Measurements from ENCODE around the gene HYOU1.
A peak's percentile ranks its signal among the peaks of the same experiment; 100 is the strongest.
"Not testable (repeated sequence)": the region's sequence is repeated elsewhere in the genome, so short reads cannot be mapped to it uniquely, and the experiment has no call there.

HYOU1 gene, protein sequence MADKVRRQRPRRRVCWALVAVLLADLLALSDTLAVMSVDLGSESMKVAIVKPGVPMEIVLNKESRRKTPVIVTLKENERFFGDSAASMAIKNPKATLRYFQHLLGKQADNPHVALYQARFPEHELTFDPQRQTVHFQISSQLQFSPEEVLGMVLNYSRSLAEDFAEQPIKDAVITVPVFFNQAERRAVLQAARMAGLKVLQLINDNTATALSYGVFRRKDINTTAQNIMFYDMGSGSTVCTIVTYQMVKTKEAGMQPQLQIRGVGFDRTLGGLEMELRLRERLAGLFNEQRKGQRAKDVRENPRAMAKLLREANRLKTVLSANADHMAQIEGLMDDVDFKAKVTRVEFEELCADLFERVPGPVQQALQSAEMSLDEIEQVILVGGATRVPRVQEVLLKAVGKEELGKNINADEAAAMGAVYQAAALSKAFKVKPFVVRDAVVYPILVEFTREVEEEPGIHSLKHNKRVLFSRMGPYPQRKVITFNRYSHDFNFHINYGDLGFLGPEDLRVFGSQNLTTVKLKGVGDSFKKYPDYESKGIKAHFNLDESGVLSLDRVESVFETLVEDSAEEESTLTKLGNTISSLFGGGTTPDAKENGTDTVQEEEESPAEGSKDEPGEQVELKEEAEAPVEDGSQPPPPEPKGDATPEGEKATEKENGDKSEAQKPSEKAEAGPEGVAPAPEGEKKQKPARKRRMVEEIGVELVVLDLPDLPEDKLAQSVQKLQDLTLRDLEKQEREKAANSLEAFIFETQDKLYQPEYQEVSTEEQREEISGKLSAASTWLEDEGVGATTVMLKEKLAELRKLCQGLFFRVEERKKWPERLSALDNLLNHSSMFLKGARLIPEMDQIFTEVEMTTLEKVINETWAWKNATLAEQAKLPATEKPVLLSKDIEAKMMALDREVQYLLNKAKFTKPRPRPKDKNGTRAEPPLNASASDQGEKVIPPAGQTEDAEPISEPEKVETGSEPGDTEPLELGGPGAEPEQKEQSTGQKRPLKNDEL

DNA sequence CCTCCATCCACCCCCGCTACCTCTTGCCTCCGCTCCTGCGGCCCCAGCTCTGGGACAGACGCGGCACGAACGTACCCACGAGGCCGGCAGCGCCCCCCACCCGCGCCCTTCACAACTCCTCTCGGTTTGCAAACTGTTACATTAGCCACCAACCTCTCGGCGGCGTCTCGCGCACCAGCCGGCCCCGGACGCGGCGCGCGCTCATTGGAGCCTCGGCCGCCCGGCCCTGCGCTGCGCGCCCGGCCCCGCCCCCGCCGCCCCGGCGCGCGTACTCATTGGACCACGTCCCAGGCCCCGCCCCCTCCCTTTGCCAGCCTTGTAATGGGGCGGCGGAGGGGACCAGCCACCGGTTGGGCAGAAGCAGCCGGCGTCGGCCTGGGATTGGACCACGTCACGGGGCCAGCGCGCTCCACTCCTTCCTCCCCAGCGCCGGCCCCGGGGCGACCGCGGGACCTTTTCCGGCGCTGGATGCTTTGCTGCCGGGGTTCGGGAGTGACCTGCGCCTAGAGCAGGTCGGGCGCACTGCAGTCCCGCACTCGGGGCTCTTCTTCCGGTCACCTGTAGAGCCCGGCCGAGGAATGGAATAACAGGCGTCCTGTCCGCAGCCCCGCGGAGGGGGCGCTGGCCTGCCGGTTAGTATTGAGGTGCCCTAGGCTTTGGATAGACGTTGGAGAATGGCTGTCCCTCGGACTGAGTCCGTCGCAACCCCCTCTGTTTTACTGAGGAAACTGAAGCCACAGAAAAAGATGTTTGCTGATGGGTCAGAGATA lies at the start of gene HYOU1:
TSS of gene HYOU1 (minus strand) at position 206 of the 770 bp plus-strand sequence. CDS start 1,045 bp downstream, outside the sequence.
- Mint-ChIP-seq H3K27me3 (no peaks in the 10 kb centered on the region), H3K36me3 (ENCODE audit: low read depth) (peaks cover 70% of the 10 kb centered on the region), H3K4me3 (peak within 1 kb of the TSS; percentile 94), H3K4me1 (ENCODE audit: low read depth) (peaks cover 50% of the 10 kb centered on the region), H3K9me3 (no peaks in the 10 kb centered on the region), H3K27ac (peak within 1 kb of the TSS; percentile 89)
- intact Hi-C loops (cut with micrococcal nuclease) = loop anchor here (1.0 to 2.0 kb wide), 4 partner anchors 10 to 60 kb away; partner anchors contain the start of genes HMBS and VPS11

DNA sequence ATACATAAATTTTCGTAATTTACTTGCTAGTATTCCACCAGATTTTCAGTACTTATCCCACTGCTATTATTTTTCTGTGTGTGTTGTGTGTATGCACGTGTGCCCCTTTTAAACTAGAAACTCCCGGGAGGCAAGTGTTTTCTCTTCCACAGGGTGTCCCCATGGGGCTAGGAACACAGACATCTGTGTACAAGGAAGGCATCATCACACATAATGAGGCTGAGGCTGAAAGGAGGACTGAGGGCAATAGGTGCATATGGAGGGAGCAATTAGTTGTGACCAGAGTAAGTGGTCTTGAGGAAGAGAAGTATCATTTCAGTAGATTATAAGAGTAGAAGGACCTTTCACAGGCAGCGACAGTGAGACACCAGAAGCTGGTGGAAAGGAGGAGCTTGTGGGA lies 46.8 kb upstream of the HYOU1 start:
- peaks cover 71% of the 10 kb centered on the region for H3K4me1 Mint-ChIP-seq (ENCODE audit: low read depth)
- intact Hi-C loops (cut with micrococcal nuclease) = loop anchor here (2.0 kb wide), 1 partner anchor 85 kb away; the partner anchor contains the start of genes RPS25 and TRAPPC4
- H3K27me3 Mint-ChIP-seq = no peaks in the 10 kb centered on the region
- H3K36me3 Mint-ChIP-seq (ENCODE audit: low read depth) = peaks cover 39% of the 10 kb centered on the region
- H3K9me3 Mint-ChIP-seq = no peaks in the 10 kb centered on the region
- H3K4me3 Mint-ChIP-seq = no peak overlapping the region
- peak overlapping the region; percentile 90 for H3K27ac Mint-ChIP-seq

DNA sequence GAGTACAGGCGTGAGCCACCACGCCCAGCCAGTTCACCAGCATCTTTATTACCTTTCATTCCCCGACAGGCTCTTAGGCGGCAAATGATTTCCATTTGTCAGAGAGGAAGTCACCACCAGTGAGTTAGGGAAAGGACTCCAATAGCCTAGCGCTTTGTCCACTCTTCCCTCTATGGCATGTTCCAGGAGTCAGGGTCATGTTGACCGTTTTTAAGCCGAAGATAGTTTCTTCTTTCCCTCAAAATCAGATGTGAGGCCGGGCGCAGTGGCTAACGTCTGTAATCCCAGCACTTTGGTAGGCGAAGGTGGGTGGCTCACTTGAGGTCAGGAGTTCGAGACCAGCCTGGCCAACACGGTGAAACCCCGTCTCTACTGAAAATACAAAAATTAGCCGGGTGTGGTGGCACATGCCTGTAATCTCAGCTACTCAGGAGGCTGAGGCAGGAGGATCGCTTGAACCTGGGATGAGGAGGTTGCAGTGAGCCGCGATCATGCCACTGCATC lies 46.2 kb upstream of the HYOU1 start:
- peaks cover 67% of the 10 kb centered on the region for H3K4me1 Mint-ChIP-seq (ENCODE audit: low read depth)
- H3K9me3 Mint-ChIP-seq = not testable (repeated sequence)
- peak overlapping the region; percentile 90 for H3K27ac Mint-ChIP-seq

DNA sequence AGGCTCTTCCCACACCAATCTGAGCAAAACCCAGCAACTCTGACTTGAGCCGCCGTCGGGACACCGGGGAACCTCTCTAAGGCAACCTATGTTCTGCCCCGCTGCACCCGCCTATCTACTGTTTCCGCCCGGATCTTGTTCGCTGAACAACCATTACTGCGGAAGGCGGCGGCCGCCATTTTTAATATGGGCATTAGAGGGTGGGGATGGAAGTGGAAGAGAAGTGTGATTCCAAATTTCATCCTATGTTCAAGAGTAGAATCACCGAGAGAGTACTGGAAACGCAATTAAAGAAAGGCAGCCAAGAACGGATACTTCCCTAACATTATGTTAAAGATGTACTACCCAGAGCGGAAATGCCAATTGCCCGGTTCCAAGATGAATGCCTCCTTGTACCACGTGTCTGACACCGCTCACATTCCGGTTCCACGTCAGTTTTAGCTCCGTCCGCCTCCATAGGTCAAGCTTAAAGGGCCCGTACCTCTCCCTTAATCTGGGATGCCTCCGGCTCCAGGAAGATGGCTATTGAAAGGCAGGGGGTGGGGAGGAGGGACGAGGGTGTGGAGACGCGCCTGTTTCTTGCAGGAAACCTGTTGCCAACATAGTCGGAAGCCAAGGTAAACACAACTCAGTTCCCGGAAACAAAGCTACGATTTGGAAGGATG lies 44.9 kb upstream of the HYOU1 start, which contains the start of gene DPAGT1:
TSS of gene DPAGT1 (minus strand) at position 95 of the 665 bp plus-strand sequence. CDS start 198 bp downstream, outside the sequence.
- peak within 1 kb of the TSS; percentile 94 for H3K4me3 Mint-ChIP-seq
- intact Hi-C loops (cut with micrococcal nuclease) = loop anchor here (2.0 kb wide), 1 partner anchor 83 kb away; the partner anchor contains the start of genes RPS25 and TRAPPC4
- peaks cover 64% of the 10 kb centered on the region for H3K4me1 Mint-ChIP-seq (ENCODE audit: low read depth)
- H3K9me3 Mint-ChIP-seq = no peaks in the 10 kb centered on the region
- peaks cover 42% of the 10 kb centered on the region for H3K36me3 Mint-ChIP-seq (ENCODE audit: low read depth)
- H3K27me3 Mint-ChIP-seq = no peaks in the 10 kb centered on the region
- peak within 1 kb of the TSS; percentile 90 for H3K27ac Mint-ChIP-seq

More for the DNA sequence above, 46.2 kb upstream of the HYOU1 start:
- peaks cover 39% of the 10 kb centered on the region for H3K36me3 Mint-ChIP-seq (ENCODE audit: low read depth)
- H3K4me3 Mint-ChIP-seq = peak overlapping the region; percentile 94
- intact Hi-C loops (cut with micrococcal nuclease) = loop anchor here (2.0 kb wide), 1 partner anchor 84 kb away; the partner anchor contains the start of genes RPS25 and TRAPPC4
- not testable (repeated sequence) for H3K27me3 Mint-ChIP-seq

DNA sequence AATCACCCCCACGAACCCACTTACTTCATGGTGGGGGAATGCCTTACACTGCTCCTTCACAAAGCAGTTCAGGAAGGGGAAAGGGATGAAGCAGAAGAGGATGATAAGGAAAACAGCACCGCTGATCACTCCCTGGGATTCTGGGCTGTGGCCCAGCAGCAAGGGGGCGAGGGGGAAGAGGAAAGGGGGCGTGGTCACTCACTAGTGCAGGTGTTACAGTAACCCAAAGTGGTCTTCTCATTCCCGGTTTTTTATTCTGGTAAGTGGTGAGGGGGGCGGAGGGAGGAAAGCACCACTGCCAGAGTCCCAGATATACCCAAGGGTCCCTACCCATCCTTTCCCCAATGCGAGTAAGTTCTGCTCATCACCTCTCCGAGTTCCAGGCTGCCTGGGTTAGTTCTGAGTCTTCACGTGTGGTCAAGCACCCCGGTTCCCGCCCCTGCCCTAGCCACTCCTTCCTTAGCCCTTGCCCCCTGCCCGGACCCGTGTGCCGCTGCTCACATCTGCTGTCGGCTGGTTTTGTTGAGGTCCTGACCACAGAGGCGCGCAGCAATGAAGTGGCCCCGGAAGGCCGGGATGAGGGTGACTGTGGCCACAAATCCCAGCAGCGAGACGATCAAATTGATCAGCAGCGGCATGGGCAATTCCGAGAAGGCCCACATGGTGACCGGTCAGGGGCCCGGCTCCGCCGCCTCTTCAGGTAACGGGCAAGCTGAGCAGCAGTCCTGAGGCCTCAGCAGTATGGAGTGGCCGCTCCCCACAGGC lies 44.2 kb upstream of the HYOU1 start:
- peak overlapping the region; percentile 90 for H3K27ac Mint-ChIP-seq
- no peaks in the 10 kb centered on the region for H3K9me3 Mint-ChIP-seq
- intact Hi-C loops (cut with micrococcal nuclease) = no loop called here
- H3K4me1 Mint-ChIP-seq (ENCODE audit: low read depth) = peaks cover 63% of the 10 kb centered on the region
- no peaks in the 10 kb centered on the region for H3K27me3 Mint-ChIP-seq
- H3K4me3 Mint-ChIP-seq = peak overlapping the region; percentile 94
- H3K36me3 Mint-ChIP-seq (ENCODE audit: low read depth) = peaks cover 45% of the 10 kb centered on the region

DNA sequence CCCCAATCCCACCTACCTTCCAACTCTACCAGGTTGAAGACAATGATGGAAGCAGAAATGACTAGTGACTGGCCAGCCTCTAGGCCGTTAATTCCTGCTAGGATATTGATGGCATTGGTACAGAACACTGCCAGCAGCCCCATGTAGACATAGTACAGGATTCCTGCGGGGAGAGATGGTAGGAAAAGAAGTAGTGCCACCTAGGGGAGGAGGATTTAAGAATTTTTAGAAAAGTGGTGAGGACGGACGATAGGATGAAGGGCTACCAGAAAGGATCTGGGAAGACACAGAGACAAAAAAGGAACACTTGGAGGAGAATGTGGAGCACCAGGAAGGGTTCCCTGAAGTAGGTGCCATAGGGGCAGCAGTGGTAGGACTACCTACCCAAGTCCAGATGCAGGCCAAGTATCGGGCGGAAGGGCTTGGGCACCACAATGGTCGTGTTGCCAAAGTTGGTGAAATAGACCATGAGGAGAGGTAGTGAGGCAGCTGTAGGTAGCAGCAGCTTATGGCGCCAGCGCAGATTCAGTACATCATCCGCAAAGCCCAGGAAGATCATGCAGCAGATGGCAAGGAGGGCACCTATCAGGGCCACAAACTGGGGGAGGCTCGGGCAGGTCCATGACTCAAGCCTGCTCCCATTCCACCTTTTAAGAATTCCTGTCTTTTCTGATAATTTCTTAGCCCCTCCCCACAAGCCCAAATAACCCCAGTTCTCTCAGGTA lies 43.4 kb upstream of the HYOU1 start:
- intact Hi-C loops (cut with micrococcal nuclease) = no loop called here
- H3K4me1 Mint-ChIP-seq (ENCODE audit: low read depth) = peaks cover 61% of the 10 kb centered on the region
- H3K27ac Mint-ChIP-seq = peak overlapping the region; percentile 90
- peaks cover 45% of the 10 kb centered on the region for H3K36me3 Mint-ChIP-seq (ENCODE audit: low read depth)
- H3K9me3 Mint-ChIP-seq = no peaks in the 10 kb centered on the region
- peak overlapping the region; percentile 94 for H3K4me3 Mint-ChIP-seq
- no peaks in the 10 kb centered on the region for H3K27me3 Mint-ChIP-seq

DNA sequence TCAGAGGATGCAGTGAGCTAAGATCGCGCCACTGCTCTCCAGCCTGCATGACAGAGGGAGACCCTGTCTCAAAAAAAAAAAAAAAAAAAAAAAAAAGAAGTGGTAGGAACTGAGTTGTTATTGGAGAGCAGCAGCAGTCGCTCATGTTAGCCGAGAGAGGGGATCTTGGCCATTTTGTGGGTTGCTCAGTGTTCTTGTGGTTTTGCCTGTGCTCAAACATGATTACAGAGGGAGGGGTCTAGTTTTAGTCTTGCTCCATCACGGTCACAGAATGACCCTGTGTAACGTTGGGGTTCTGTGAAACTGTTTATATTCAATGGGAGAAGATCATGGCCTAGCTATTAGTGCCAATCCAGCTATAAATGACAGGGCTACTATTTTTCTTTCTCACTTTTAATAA lies 42.7 kb upstream of the HYOU1 start:
- H3K36me3 Mint-ChIP-seq (ENCODE audit: low read depth) = peaks cover 52% of the 10 kb centered on the region
- intact Hi-C loops (cut with micrococcal nuclease) = no loop called here
- H3K4me1 Mint-ChIP-seq (ENCODE audit: low read depth) = peaks cover 54% of the 10 kb centered on the region
- no peak overlapping the region for H3K4me3 Mint-ChIP-seq
- no peaks in the 10 kb centered on the region for H3K27me3 Mint-ChIP-seq
- H3K27ac Mint-ChIP-seq = peak overlapping the region; percentile 37
- H3K9me3 Mint-ChIP-seq = no peaks in the 10 kb centered on the region

DNA sequence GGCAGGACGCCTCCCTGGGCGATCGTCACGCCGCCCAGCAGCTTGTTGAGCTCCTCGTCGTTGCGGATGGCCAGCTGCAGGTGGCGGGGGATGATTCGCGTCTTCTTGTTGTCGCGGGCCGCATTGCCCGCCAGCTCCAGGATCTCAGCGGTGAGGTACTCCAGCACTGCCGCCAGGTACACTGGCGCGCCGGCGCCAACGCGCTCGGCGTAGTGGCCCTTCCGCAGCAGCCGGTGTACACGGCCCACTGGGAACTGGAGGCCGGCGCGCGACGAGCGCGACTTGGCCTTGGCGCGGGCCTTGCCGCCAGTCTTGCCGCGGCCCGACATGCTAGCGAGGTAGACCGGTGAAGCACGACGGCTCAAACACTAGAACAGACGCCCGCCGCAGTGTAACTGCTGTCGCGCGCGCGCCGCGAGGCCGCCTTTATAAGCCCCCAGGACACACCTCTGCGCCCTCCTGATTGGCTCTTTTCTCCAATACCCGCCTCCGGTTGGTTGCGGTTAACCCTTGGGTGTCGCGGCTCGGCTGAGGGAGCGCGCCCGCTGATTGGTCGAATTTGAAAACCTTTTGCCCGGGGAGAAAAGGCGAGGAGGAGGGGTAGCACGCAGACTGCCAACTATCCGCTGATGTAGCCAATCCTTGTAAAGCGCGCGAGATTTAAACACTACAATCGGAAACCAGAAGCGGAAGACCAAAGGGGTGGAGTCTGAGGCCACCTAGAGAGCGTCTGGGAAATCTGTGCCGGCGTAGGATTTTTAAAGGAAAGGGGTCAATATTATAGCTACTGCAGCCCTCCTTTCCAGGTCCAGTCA lies 38.3 kb upstream of the HYOU1 start:
- no peaks in the 10 kb centered on the region for H3K9me3 Mint-ChIP-seq
- peaks cover 74% of the 10 kb centered on the region for H3K36me3 Mint-ChIP-seq (ENCODE audit: low read depth)
- peak overlapping the region; percentile 90 for H3K4me3 Mint-ChIP-seq
- intact Hi-C loops (cut with micrococcal nuclease) = loop anchor here (1.0 kb wide), 1 partner anchor 38 kb away; the partner anchor contains the start of gene HYOU1
- H3K27me3 Mint-ChIP-seq = no peaks in the 10 kb centered on the region
- H3K4me1 Mint-ChIP-seq (ENCODE audit: low read depth) = peaks cover 50% of the 10 kb centered on the region
- H3K27ac Mint-ChIP-seq = peak overlapping the region; percentile 90

DNA sequence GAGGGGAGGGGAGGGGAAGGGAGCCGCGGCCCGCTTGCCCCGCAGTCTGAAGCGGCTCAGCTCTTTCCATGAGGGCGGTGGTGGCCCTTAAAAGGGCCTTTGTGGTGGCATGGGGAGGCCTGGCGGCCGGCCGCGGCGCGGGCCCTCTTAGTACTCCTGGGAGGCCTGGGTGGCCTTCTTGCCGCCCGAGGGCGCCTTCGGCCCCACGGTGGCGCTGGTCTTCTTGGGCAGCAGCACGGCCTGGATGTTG lies 37.7 kb upstream of the HYOU1 start:
- Mint-ChIP-seq H3K27me3 (no peaks in the 10 kb centered on the region), H3K36me3 (ENCODE audit: low read depth) (peaks cover 69% of the 10 kb centered on the region), H3K4me1 (ENCODE audit: low read depth) (peaks cover 50% of the 10 kb centered on the region), H3K27ac (peak overlapping the region; percentile 90), H3K4me3 (peak overlapping the region; percentile 90), H3K9me3 (no peaks in the 10 kb centered on the region)
- intact Hi-C loops (cut with micrococcal nuclease) = loop anchor here (1.0 kb wide), 1 partner anchor 37 kb away; the partner anchor contains the start of gene HYOU1

DNA sequence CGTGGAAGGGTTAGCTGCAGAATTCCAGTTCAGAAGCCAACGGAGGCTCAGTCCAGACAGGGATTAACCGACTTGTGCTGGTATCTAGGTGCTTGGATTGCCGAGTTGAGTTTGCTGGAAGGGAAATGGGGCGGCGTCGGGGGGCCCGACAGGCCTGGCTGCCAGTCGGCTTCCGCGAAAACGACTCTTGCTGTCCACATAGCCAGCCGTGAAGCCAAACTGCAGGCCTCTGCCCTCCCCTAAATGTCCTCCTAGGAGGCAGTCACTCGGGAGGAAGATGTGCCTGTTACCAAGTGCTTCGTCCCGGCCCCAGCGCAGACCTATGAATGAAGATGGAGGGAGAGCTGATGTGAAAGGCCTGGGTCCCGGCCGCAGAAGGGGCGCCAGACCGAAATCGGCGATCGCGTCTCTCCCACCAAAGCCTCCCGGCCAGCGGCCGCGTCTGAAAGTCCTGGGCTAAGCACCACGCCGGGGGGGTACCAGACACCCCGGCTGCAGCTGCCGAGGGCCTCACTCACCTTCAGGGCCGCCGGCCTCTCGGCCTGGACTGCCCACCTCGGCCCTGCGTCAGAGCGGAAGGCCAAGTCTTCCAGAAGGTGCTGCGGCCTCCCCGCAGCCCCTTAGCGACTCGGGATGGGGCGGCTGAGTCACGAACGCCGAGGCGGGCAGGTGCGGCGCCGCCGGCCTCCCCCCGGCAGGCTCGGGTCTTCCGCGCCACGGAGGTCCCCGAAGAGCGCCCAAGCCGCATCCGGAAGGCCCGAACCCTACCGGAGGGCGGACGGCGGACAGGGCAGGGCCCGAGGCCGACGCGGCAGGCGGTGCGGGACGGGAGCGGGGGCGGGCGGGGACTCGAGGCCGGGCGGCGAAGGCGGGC lies 37.2 kb upstream of the HYOU1 start:
- no peaks in the 10 kb centered on the region for H3K27me3 Mint-ChIP-seq
- H3K27ac Mint-ChIP-seq = peak overlapping the region; percentile 90
- H3K9me3 Mint-ChIP-seq = no peaks in the 10 kb centered on the region
- peaks cover 65% of the 10 kb centered on the region for H3K36me3 Mint-ChIP-seq (ENCODE audit: low read depth)
- intact Hi-C loops (cut with micrococcal nuclease) = no loop called here
- H3K4me1 Mint-ChIP-seq (ENCODE audit: low read depth) = peaks cover 52% of the 10 kb centered on the region
- peak overlapping the region; percentile 90 for H3K4me3 Mint-ChIP-seq
